AG09319 (cell line): ENCODE results near the gene RBM18.

Source experiments
- DNase-seq: peaks from one replicate; pipeline ENCODE4 v3.0.0-alpha.2; 2010; ENCODE audit warnings: low read depth; ENCODE audit errors: extremely low read depth
- CTCF ChIP-seq: IDR thresholded peaks from 2 replicates; pipeline ENCODE4 v1.5.1; 2011; ENCODE audit warnings: low read depth, mild to moderate bottlenecking, inconsistent platforms, low read length, moderate library complexity

The RBM18 gene

DNA sequence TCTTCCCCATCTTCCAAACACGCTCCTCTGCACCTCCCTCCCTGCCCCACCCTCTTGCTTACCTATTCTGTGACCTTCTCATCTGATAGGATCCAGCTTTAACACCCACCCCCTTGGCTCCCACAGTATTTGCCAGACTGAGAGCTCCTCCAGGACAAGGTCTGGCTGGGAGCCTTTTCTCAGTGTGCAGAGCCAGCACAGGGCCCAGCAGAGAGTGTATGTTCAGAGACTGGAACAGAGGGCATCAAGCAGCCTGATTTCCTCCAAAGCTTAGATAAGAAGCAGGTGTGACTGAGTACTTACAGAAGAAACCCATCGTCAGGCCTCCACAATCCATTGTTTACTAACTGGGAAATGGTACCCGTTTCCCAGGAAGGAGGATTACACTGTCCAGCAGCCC, 62.5 kb downstream of the RBM18 start:
- no peak for TF ChIP-seq CTCF
- DNase-seq = no peak

DNA sequence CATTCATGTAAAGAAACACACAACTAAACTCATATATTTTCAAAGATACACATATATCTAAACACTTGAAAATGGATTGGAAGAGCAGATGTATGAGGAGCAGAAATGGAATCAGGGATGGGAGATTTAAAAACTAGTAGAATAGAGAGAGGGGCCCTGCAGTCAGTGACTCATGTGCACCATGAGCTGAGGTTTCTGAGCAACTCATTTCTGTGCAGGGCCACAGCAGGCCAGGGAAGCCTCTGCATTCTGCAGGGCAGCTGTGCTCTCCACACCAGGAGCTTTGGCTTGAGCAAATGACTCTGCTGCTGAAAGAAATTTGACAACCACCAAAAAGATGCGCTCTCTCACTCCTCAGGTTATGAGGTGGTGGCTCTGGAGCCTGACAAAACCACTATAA, 63.0 kb downstream of the RBM18 start:
- DNase-seq = no peak

DNA sequence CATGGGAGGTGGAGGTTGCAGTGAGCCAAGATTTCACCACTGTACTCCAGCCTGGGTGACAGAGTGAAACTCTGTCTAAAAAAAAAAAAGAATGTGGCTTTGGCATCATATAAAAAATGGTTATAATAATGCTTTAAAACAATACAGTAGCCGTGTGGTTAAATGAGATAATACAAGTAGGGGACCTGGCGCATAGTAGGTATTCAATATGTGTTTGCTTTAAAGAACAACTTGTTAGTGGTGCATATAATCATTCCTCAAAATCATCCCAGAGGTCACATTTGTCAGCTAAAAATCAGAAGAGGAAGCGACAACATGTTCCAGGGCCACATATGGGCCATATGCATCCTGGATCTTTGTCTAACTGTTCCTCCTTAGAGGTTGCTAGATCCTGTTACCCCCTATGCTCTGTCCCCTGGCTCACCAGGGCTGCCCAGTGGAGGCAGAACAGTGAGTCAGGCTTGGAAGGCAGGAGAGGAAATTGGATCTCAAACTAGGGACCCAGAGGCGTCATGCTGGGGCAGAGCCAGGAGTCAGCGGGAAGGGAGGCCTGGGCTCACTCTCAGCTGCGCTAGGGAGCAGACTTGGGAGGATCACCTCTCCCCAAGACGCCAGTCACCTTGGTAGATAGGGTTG, 63.6 kb downstream of the RBM18 start:
- no peak for DNase-seq
- TF ChIP-seq CTCF = no peak; the same call in 1 of the 2 replicates

More for the DNA sequence above, 63.0 kb downstream of the RBM18 start:
- no peak for TF ChIP-seq CTCF

DNA sequence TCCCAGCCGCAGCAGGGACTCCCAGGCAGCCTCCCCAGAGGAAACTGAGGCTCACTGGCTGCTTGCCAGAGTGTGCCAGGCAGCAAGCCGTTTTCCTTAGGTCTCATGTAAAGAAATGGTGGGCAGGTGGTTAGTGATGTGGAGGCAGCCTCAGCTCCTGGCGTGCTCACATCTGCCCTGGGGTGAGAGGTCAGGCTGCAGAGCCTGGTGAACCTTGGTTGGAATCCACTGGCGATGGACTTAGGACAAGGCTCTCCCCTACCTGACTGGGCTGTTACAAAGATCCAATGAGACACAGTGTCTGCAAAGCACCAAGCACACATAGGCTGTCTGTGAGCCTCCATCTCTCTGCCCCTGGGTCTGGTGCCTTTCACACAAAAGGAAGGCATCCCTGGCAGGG, 66.8 kb downstream of the RBM18 start:
- no peak for DNase-seq
- no peak for TF ChIP-seq CTCF

DNA sequence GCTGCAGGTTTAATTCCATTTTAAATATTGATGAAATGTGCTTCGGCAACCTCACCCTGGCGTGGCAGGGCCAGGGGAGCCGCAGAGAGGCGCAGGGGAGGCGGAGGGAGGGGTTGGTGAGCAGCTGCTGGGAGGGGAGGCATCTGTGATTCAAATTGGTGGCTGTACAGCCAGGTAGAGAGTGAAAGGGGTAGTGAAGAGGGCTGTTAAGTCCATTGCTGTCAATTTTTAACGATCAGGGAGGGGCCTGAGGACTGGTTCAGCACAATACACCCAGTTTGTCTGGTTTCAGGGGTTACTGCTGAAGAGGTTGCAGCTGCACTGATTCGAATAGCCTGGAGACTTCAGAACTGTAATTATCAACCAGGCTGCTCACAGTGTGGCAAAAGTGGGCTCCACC, 67.2 kb downstream of the RBM18 start:
- TF ChIP-seq CTCF = no peak
- no peak for DNase-seq

DNA sequence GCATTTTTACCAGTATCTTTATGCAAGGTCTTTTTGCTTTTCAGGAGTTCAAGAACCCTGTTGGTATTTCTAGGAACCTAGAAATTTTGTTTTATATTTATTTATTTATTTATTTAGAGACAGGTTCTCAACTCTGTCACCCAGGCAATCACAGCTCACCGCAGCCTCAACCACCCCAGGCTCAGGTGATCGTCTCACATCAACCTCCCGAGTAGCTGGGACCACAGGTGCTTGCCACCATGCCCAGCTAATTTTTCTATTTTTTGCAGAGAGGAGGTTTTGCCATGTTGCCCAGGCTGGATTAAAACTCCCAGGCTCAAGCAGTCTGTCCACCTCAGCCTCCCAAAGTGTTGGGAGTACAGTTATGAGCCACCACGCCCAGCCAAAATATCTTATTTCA, 68.8 kb downstream of the RBM18 start:
- TF ChIP-seq CTCF = no peak
- no peak for DNase-seq

DNA sequence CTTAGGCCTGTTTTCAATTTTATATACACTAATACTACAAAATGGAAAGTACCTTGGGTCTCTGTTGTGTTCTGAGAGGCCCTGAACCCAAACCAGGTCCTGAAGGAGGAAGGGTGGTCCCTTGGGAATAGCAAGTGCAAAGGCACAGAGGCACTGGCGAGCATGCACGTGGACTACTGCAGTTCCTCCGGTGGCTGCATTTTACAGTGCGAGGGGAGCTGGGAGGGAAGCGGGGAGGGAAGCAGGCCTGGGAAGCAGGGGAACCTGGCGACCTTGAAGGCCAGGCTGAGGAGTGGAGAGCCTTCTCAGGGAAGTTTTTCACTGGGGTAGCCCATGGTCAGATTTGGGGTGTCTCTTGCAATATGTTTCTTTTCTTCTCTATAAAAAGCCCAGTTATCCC, 71.0 kb downstream of the RBM18 start:
- no peak for TF ChIP-seq CTCF
- DNase-seq = no peak
